HS-5 (cell line): ENCODE data around the gene SPEG.

ENCODE experiments used
- DNase-seq: peaks from one replicate; pipeline ENCODE4 v3.0.0-alpha.2; 2012; ENCODE audit warnings: low read depth

SPEG gene

DNA sequence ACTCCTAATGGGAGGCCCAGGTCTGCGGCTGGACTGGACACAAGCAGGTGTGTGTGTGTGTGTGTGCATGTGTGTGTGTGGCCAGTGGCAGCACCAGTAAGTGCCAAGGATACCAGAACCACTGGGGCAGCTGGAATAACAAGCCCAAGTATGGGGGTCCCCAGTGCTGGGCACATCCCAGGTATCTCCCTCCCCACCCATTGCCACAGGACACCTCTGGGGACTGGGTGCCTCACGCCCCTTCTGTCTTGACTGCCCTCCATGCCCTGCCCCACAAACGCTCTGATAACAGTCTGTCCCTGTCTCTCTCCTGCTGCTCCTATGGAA is 9.0 kb downstream of the SPEG start:
- no peak for DNase-seq

DNA sequence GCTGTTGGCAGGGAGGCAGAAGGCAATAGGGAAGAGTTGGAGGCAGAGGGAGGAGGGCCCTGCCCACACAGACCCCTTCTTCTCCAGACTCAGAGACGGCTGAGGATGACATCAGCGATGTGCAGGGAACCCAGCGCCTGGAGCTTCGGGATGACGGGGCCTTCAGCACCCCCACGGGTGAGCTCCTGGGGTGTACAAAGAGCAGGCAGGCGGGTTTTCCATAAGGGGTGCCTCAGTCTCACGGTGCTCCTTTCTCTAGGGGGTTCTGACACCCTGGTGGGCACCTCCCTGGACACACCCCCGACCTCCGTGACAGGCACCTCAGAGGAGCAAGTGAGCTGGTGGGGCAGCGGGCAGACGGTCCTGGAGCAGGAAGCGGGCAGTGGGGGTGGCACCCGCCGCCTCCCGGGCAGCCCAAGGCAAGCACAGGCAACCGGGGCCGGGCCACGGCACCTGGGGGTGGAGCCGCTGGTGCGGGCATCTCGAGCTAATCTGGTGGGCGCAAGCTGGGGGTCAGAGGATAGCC is 10.0 kb downstream of the SPEG start:
- DNase-seq, result no peak

DNA sequence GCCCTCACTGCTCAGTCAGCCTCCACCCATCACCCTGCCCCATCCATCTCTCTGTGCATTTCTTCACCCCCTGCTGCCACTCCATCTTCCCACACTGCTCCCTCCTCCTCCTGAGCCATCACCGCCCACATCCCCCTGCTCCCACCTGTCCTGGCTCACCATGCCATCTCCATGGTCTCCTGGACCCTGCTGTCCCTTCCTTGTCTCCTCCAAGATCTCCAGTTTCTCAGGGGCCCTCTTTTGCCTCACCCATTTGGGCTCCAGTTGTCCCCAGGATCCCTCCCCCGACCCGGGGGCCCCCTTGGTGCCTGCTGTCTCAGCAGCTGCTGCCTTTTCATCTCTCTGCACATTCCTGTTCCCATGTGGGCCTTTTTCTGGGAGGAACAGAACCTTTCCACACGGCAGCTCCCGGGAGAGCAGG is 10.6 kb downstream of the SPEG start:
- DNase-seq, result no peak

DNA sequence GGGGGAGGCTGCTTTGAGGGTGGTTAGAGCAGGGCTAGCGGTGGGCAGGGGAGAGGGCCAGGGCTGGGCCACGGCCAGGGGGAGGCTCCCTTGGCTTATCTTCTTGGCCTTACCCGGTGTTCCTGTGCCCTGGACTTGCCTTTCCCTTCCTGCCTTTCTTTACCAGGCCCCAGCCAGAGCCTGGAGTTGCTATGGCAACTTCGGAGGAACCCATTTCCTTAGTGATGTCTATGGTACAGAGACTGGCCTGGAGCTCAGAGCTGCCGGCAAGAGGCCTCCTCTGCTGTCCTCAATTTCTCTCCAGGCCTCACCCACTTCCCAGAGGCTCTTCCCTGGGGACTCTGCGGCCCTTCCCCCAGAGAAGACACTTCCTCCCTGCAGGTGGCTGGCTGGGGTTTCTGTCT is 11.5 kb downstream of the SPEG start:
- no peak for DNase-seq

DNA sequence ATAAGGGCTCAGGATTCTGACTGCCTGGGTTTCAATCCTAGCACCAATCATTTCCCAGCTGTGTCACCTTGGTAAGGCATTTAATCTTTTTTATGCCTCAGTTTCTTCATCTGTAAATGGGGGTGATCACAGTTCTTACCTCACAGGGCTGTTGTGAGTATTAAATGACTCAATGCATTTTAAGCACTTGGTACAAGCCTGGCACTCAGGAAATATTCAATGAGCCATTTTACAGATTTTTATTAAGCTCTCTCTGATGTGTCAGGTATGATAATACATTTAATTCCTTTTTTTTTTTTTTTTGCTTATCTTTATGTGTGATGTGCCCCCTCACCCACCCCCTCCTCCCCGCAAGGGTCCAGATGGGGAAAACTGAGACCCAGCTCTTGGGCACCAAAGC is 12.0 kb downstream of the SPEG start:
- DNase-seq, result no peak

DNA sequence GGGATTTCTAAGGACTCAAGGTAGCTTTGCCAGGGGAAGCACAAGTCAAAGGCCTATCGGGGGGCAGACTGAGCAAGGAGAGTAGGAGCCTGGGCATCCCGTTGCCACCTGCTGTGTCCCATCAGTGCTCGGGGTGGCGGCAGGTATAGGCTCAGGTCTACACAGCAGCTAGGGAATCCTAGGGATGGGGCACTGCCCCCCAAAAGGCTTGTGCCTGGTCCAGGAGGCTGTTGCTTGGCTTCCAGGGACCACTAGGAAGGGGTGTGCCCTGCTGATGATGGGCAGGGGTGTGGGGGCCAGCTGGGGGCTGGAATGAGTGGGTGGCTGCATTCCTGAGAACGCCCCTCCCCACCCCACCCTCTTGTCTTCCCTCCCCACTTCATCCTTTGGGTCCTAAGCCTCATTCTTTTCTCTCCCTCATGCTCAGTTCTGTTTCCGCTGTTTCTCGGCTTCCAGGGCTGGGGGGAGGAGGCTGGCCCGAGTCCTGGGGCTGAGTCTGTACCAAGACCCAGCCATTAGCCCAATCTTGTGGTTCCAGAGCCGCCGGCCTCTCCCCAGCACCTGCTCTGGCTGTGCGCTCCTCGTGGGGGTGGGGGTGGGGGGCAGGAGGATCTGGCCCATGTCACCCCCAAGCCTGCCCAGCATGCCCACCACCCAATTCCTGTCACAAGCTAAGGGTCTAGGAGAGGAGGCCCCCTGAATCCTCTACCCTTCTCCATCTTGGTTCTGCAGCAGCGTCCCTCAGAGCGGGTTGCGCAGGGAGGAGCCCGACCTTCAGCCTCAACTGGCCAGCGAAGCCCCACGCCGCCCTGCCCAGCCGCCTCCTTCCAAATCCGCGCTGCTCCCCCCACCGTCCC is 12.8 kb downstream of the SPEG start:
- DNase-seq, result no peak

DNA sequence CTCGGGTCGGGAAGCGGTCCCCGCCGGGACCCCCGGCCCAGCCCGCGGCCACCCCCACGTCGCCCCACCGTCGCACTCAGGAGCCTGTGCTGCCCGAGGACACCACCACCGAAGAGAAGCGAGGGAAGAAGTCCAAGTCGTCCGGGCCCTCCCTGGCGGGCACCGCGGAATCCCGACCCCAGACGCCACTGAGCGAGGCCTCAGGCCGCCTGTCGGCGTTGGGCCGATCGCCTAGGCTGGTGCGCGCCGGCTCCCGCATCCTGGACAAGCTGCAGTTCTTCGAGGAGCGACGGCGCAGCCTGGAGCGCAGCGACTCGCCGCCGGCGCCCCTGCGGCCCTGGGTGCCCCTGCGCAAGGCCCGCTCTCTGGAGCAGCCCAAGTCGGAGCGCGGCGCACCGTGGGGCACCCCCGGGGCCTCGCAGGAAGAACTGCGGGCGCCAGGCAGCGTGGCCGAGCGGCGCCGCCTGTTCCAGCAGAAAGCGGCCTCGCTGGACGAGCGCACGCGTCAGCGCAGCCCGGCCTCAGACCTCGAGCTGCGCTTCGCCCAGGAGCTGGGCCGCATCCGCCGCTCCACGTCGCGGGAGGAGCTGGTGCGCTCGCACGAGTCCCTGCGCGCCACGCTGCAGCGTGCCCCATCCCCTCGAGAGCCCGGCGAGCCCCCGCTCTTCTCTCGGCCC is 13.6 kb downstream of the SPEG start:
- DNase-seq, result no peak

DNA sequence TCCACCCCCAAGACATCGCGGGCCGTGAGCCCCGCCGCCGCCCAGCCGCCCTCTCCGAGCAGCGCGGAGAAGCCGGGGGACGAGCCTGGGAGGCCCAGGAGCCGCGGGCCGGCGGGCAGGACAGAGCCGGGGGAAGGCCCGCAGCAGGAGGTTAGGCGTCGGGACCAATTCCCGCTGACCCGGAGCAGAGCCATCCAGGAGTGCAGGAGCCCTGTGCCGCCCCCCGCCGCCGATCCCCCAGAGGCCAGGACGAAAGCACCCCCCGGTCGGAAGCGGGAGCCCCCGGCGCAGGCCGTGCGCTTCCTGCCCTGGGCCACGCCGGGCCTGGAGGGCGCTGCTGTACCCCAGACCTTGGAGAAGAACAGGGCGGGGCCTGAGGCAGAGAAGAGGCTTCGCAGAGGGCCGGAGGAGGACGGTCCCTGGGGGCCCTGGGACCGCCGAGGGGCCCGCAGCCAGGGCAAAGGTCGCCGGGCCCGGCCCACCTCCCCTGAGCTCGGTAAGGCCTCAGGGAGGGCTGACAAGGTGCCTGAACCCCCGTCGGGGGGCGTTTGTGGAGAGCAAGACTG is 14.2 kb downstream of the SPEG start:
- DNase-seq, result no peak

DNA sequence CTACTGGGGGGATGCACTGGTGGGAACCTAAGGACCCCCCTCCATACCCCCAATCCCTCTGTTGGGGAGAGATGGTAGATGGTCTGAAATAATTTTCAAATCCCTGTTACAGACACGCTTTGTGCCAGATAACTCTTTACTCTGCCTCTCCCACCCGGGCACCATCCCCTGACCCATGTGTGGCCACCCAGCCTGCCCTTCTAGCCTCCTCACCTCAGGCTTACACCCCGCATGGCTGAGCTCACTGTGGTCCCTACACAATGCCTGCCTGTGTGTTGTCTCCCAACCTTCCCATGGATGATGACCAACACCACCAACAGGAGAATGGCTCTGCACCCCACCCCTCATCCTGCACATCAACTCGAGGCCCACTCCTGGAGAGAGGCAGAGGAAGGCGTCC is 15.0 kb downstream of the SPEG start:
- no peak for DNase-seq

DNA sequence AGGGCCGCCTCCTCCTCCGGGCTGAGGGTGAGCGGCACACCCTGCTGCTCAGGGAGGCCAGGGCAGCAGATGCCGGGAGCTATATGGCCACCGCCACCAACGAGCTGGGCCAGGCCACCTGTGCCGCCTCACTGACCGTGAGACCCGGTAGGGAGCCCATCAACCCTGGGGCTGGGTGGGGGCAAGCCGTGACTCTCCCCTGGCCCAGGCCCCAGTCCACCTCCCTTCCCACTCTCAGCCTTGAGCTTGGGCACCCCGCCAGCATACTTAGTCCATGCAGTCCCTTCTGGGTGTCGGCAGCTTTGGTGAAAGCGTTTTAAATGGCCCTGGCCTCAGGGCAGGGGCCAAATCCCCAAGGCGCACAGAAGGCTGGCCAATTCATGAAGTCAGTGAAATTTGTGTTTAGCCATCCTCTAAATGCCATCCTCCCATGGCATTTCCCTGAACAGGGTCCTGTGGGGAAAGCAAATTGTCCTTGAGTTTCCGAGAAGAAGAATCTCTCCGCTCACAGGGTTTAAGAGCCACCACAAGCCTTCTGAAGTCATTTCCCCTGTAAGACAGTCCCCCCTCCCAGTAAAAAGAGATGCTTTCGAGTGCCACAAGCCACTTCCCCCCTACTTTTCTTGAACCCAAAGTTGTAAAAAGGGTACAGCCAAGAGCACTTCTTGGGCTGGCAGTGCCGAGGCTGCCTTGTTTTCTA is 17.2 kb downstream of the SPEG start:
- DNase-seq, result no peak

DNA sequence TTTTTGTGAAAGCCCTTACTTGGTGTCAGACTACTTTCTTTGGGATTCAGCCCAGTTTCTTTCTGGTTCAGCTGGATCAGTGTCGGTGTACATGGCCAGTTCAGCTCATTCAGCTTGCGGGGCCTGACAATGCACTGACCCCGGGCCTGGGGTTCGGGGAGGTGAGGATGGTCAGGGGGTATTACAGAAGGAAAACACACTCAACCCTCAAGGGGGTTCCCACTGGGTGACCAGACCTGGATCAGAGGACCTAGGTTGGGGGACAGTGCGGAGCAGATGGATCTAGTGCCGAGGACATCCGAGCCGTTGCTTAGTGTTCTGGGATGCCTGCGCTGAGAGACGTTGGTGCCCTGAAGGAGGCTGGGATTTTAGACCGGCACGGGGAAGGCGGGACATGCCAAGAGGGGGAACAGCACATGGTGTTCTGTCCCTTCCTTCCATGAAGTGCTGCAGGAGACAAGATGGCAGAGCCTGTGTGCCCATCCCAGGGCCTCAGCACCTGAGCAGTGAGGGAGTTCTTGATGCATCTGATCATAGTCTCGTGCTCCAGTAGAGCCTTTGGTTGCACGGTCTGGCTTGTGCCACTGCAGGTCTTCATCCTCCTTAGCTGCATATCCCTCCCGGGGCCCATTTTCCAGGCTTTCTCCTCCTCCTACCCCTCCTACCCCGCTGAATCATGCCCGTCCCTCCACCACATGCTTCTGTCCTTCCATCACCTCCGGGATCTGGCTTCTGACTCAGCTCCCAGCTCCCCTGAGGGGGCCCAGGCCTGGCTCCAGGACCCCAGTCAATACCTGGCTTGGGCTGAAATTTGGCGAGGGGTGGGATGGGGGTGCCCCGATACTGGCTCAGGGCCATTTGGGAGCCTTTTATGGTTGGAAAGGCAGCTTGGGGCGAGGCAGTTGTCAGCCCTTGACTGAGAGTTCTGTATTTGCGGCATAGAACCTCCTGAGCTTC is 18.0 kb downstream of the SPEG start:
- DNase-seq, result peak; percentile 93

DNA sequence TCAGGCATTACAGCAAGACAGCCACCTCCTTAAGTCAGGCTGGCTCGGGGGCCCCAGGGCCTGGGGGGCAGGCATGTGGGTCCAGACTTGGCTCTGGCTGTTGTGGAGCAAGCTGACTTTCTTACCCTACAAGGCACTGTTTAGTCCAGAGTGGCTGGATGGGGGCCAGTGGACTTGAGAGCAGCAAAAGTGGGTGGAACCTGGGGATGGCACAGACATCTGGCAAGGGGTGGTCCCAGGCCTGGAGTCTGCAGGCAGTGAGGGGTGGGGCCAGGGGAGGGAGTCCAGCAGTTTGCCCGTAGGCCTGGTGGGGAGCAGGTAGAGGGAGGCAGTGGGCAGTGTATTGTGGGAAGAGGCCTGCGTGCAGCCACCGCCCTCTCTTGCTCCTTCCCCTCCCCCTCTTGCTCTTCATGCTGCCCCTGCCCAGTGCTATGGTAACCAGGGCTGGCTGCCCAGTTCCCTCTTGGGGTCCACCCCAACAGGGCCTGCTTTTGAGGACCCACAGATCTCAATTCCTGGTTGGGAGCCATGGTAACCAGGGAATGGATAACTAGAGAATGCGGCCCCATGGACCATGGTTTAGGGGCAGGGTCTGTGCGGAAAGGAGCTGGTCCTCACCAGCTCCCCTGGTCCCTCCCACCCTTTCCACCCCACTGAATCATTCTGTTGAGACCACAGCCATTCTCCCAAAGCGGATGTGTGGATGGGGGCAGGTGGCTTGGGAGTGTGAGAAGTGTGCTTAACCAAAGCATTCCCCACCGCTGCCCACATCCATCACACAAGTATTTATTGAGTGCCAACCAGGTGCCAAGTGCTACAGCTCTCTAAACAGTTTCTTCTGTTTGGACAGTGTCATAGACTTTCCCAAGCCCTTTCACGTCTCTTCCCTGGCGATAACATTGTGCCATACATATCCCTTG is 19.3 kb downstream of the SPEG start:
- DNase-seq, result peak; percentile 64

DNA sequence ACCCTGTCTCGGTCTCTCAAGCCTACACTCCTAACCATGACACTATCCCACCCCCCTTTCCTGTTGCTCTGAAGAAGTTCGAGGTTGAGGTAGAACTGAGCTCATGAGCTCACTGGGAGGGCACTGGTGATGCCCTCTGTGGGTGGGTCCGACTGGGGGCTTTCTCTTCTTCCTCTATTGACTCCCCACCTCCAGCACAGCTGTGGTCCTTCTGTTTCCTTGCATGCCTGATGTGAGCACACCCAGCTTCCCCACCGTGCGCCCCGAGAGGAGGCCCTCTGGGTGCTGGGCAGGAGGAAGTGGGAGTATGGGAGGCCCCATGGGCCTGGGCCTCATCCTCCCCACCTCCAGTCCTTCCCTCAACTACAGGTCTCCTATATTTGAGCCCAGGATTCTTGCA is 20.9 kb downstream of the SPEG start:
- no peak for DNase-seq

DNA sequence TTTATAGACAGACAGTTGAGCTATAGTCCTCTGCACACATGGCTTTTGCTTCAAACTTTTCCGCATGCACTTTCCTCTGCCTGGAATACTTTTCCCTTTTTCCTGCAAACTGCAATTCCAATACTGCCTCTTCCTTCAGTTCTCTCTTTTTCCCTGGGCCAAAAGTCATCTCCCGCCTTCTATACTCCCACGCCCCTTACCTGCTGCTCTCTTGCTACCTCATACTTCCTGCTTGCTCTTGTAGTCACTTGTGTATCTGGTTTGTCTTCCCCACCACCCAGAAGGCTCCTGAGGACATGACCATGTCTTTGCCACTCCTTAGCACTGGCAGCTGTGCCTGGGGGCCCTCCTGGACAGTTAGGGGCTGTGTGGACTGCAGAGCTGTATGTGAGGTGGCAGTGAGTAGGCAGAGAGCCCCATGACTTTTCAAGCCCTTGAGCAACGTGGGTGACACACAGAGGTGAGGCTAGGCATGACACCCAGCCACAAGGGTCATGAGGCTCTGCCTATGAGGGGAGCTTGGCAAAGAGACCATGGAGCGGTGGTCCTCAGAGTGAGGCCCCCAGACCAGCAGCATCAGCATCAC is 23.2 kb downstream of the SPEG start:
- DNase-seq, result no peak

DNA sequence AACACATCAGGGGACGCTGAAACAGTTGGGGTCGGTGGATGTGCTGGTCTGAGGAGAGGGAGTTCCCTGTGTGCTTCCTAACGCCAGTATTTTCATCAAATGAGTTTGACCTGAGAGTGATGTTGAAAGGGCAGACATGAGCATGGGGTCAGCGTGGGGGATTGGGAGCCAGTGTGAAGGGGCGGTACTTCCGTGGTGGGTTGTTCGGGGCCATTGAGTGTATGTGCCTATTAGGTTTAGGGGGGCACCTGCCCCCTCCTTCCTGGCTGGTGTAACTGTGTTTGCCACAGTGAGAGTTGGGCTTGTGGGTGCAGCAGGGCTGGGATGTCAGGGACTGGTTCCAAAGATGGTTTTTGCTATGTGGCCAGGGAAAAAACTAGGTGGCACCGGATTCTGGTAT is 24.4 kb downstream of the SPEG start:
- no peak for DNase-seq

DNA sequence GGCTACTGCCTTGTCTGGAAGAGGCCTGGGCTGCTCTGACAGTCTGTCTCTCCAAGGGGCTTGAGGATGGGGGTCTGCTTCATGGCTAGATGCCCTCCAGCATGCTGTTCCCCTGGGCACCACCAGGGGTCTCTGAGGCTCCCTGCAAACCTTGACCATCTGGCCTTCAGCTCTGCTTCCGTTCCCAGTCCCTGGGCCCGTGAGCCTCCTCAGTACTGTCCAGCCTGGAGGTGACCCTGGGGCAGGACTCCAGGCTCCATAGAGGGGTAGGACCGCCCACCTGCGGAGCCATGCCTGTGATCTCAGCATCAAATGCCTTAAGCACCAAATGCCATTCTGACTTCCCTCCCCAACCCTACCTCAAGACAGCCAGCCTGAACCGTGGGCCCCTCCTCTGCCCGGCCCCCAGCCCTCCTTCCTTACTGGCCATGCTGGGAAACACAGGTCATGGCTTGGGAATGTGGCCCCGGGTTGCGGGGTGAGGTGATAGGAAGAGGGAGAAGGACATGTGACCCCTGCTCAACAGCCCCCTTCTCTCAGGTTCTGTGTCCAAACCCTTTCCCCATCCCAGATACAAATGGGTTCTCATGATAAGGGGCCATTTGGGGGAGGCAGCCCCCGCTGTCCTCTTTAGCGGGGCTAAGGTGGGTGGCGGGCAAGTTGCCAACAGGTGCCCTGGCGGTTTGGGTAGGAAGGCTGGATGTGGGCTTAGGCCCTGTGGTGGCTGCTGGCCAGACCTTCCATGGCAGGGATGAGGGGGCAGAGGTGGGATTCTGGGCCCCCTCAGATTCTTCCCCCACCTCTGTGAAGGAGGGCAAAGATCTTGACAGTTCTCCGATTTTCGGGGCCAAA is 25.0 kb downstream of the SPEG start:
- DNase-seq, result no peak

DNA sequence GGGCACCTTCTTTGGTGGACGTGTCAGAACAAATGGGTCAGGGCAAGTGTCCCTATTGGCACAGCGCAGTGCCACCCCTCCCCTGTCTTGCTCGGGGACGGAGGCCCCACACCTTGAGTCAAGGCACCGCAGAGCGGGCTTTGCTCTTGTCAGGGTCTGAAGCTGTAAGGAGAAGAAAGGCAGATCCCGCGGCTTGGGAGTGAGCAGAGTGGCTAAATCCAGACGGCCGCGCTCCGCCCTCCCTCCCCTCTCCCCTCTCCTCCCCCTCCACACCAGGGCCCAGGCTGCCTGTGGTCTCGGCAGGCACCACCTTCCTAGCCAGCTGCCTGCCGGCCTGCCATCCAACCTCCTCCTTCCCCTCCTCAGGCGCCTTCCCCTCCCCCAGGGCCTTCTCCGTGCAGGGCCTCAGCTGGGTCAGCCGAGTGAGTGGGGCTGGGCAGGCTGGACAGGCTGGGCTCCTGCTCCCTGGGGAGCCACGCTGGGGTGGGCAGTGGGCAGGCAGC is 25.8 kb downstream of the SPEG start:
- DNase-seq, result no peak

DNA sequence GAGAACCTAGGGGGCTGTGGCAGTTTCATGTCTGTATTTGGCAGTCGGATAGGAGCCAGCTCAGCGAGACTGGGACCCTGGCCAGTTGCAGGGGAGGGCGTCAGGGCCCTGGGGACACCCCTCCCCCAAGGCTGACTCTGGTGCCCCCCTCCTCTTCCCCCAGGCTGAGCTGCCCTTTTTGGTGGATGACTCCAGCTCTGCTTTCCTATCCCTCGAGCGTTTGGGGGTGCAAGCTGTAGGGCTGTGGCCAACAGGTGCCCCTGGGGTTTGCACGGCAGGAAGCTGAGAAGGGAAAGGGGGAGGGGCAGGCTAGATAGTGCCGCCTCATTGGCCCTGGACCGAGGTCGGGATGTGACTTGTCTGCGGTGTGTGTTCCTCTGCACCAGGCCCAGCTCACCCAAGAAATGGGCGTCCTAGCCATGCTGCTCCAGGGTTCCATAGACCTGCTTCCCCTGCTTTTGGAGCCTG is 26.4 kb downstream of the SPEG start:
- DNase-seq, result no peak

DNA sequence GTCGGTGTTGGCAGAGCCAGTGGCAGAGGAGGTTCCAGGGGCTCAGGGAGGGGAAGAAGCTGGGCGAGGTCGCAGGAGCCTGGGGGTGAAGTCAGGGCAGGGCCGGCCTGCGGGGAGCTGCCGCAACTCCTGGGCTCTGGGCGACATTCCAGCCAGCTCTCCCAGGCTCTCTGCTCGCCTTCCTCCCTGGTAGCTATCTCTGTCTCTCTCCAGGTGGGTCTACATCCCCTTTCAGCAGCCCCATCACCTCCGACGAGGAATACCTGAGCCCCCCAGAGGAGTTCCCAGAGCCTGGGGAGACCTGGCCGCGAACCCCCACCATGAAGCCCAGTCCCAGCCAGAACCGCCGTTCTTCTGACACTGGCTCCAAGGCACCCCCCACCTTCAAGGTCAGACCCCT is 27.0 kb downstream of the SPEG start:
- no peak for DNase-seq
